Measurements from ENCODE around the gene CDK13. TPM values are rescaled to one million over a fixed set of nuclear protein-coding genes. Genes with fewer than 3 reads are reported as not detected.

CDK13 gene
- total RNA-seq = 97.2 and 109 TPM in 2 replicates

DNA sequence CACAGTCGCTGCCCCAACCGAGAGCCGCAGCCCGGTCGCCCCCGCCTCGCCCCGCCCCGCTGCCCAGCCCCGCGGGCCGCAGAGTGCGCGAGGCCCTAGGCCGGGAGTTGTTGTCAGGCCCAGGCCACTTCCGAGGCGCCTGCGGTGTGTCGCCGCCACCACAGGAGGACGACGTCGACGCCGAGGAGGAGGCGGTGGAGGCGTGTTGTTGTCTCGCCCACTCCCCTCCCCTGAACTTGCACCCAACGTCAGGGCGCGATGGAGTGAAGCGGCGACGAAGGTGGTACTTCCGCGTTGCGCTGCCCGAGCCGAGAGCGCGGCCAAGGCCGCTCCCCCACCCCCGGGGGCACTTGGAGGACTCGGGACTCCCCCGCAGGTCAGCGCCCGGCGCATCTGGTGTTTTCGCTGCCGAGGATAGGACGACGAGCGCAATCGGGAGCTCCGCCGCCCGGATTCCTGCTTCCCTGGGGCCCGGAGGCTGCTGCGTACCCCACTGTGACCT, at the start of gene CDK13:
Gene CDK13 (plus strand): TSS at position 286 of the 502 bp plus-strand sequence. CDS start 386 bp downstream, outside the sequence.
- Histone ChIP-seq H3K4me1 (ENCODE audit: insufficient read depth, low read length) (peaks cover 6% of the 10 kb centered on the region), H3K27me3 (ENCODE audit: insufficient read depth, low read length) (no peaks in the 10 kb centered on the region), H3K4me2 (ENCODE audit: insufficient read depth, low read length) (peak within 1 kb of the TSS; percentile 97), H3K27ac (ENCODE audit: low read depth, low read length) (peak within 1 kb of the TSS; percentile 97), H2AFZ (ENCODE audit: low read length) (peak within 1 kb of the TSS; percentile 99), H3K79me2 (ENCODE audit: insufficient read depth, low read length) (peaks cover 50% of the 10 kb centered on the region), H3K9me3 (ENCODE audit: low read depth, low read length) (no peaks in the 10 kb centered on the region), H3K36me3 (ENCODE audit: insufficient read depth, low read length) (no peaks in the 10 kb centered on the region), H3K4me3 (ENCODE audit: insufficient read depth, low read length) (peak within 1 kb of the TSS; percentile 96), H4K20me1 (ENCODE audit: insufficient read depth, low read length) (peaks cover 39% of the 10 kb centered on the region)
- no peak for TF ChIP-seq CTCF (IDR thresholded peaks at IDR 0.05; ENCODE audit: extremely low read depth, low read depth, low read length)
- DNase-seq (ENCODE audit: insufficient read length, low spot score, missing footprints) = peak; percentile 95

- no peak for TF ChIP-seq CTCF (IDR thresholded peaks at IDR 0.05; ENCODE audit: extremely low read depth, low read depth, low read length)
- no peak overlapping the region for H3K4me2 ChIP-seq (ENCODE audit: insufficient read depth, low read length)
- DNase-seq (ENCODE audit: insufficient read length, low spot score, missing footprints) = no peak
Observed at GRCh38 chr7:39904077-39904486, 46.0 kb upstream of the CDK13 start.

DNA sequence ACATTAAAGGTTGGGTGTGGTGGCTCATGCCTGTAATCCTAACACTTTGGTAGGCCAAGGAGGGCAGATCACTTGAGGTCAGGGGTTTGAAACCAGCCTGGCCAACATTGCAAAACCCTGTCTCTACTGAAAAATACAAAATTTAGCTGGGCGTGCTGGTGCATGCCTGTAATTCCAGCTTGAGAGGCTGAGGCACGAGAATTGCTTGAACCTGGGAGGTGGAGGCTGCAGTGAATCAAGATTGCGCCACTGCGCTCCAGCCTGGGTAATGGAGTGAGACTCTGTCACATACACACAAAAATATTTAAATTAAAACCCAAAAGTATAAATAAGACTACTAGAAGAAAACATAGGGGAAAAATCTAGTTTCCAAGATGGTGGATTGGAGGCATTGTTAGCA, 41.9 kb upstream of the CDK13 start:
- no peak for DNase-seq (ENCODE audit: insufficient read length, low spot score, missing footprints)
- H4K20me1 ChIP-seq (ENCODE audit: insufficient read depth, low read length) = no peaks in the 10 kb centered on the region
- no peak overlapping the region for H2AFZ ChIP-seq (ENCODE audit: low read length)
- H3K4me3 ChIP-seq (ENCODE audit: insufficient read depth, low read length) = no peak overlapping the region
- no peaks in the 10 kb centered on the region for H3K9me3 ChIP-seq (ENCODE audit: low read depth, low read length)
- no peak overlapping the region for H3K4me2 ChIP-seq (ENCODE audit: insufficient read depth, low read length)
- TF ChIP-seq CTCF (IDR thresholded peaks at IDR 0.05; ENCODE audit: extremely low read depth, low read depth, low read length) = no peak
- no peaks in the 10 kb centered on the region for H3K27me3 ChIP-seq (ENCODE audit: insufficient read depth, low read length)
- no peaks in the 10 kb centered on the region for H3K4me1 ChIP-seq (ENCODE audit: insufficient read depth, low read length)
- H3K36me3 ChIP-seq (ENCODE audit: insufficient read depth, low read length) = no peaks in the 10 kb centered on the region
- no peaks in the 10 kb centered on the region for H3K79me2 ChIP-seq (ENCODE audit: insufficient read depth, low read length)
- H3K27ac ChIP-seq (ENCODE audit: low read depth, low read length) = no peak overlapping the region

More at GRCh38 chr7:39904077-39904486, 46.0 kb upstream of the CDK13 start:
- Histone ChIP-seq H3K4me3 (ENCODE audit: insufficient read depth, low read length) (no peak overlapping the region), H3K36me3 (ENCODE audit: insufficient read depth, low read length) (no peaks in the 10 kb centered on the region), H4K20me1 (ENCODE audit: insufficient read depth, low read length) (no peaks in the 10 kb centered on the region), H3K4me1 (ENCODE audit: insufficient read depth, low read length) (no peaks in the 10 kb centered on the region), H3K27me3 (ENCODE audit: insufficient read depth, low read length) (peaks cover 4% of the 10 kb centered on the region), H3K79me2 (ENCODE audit: insufficient read depth, low read length) (no peaks in the 10 kb centered on the region), H2AFZ (ENCODE audit: low read length) (no peak overlapping the region), H3K9me3 (ENCODE audit: low read depth, low read length) (no peaks in the 10 kb centered on the region), H3K27ac (ENCODE audit: low read depth, low read length) (no peak overlapping the region)

DNA sequence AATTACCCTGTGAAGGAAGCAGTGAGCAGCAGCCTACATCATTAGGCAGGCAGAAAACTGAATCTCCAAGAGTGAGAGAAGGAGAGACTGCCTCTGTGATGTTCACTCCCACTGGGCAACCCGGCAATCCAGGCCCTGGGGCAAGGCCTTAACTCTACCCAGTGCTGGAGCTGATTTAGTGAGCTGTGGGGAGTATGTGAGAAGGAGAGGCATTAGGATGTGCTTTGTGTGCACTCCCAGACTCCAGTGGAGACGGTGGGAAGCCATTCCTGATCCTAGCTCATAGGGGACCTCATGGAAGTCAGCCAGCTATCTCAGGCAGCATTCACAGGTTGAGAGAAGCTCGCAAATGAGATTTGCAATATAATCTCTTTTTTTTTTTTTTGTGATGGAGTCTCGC, 41.1 kb upstream of the CDK13 start:
- no peak for DNase-seq (ENCODE audit: insufficient read length, low spot score, missing footprints)
- Histone ChIP-seq H4K20me1 (ENCODE audit: insufficient read depth, low read length) (no peaks in the 10 kb centered on the region), H2AFZ (ENCODE audit: low read length) (no peak overlapping the region), H3K27me3 (ENCODE audit: insufficient read depth, low read length) (no peaks in the 10 kb centered on the region), H3K36me3 (ENCODE audit: insufficient read depth, low read length) (no peaks in the 10 kb centered on the region), H3K79me2 (ENCODE audit: insufficient read depth, low read length) (no peaks in the 10 kb centered on the region), H3K4me2 (ENCODE audit: insufficient read depth, low read length) (no peak overlapping the region), H3K4me1 (ENCODE audit: insufficient read depth, low read length) (no peaks in the 10 kb centered on the region), H3K4me3 (ENCODE audit: insufficient read depth, low read length) (no peak overlapping the region), H3K27ac (ENCODE audit: low read depth, low read length) (no peak overlapping the region), H3K9me3 (ENCODE audit: low read depth, low read length) (no peaks in the 10 kb centered on the region)
- TF ChIP-seq CTCF (IDR thresholded peaks at IDR 0.05; ENCODE audit: extremely low read depth, low read depth, low read length) = no peak
